Naive thymus-derived CD4-positive, alpha-beta T cell (primary cell): ENCODE data around the gene MGAT1. TPM values are rescaled to one million over a fixed set of nuclear protein-coding genes. Genes with fewer than 3 reads are reported as not detected.

Experiments used
- ATAC-seq: fragments of 150-1000 bp; cut with Tn5 transposase; 2 replicates; pipeline ENCODE4 v1.10.0; 2021; ENCODE audit warnings: mild to moderate bottlenecking, moderate library complexity
- CTCF ChIA-PET: fragments of 350-600 bp; sonication (Branson Sonifier 250); formaldehyde crosslinking; loops from one replicate; lab custom pipeline; 2021; ENCODE audit warnings: antibody characterized with exemption; lab: Charles Lee
- POLR2A ChIA-PET: fragments of 350-600 bp; sonication (Branson Sonifier 250); formaldehyde crosslinking; loops from one replicate; lab custom pipeline; 2021; ENCODE audit warnings: antibody characterized with exemption, inconsistent platforms; lab: Charles Lee
- DNase-seq, 9 donors: peaks; one replicate each; pipeline versions ENCODE4 v3.0.0 to v3.0.0-alpha.2; 2020 to 2022; ENCODE audit warnings: mixed read lengths in 1 of 9
- H3K27ac ChIP-seq: one replicate; pipeline ENCODE4 v1.7.0; 2013; ENCODE audit warnings: mild to moderate bottlenecking, low read depth, low read length, moderate library complexity
- H3K27me3 ChIP-seq, 2 donors: one replicate each; pipeline ENCODE4 v1.7.0; 2013; ENCODE audit warnings: low read length in 2 of 2, mild to moderate bottlenecking in 2 of 2, moderate library complexity in 2 of 2; ENCODE audit not compliant: control insufficient read depth in 2 of 2, insufficient read depth in 2 of 2
- H3K36me3 ChIP-seq, 3 experiments: 1 replicate in 2 of 3; 2 replicates in 1 of 3; pipeline ENCODE4 v1.7.0; 2013; ENCODE audit warnings: low read length in 3 of 3, mild to moderate bottlenecking in 3 of 3, moderate library complexity in 1 of 3; ENCODE audit not compliant: insufficient read depth in 3 of 3, control insufficient read depth in 2 of 3
- H3K4me1 ChIP-seq, 2 donors: one replicate each; pipeline ENCODE4 v1.7.0; 2013; ENCODE audit warnings: low read length in 2 of 2, mild to moderate bottlenecking in 2 of 2, moderate library complexity in 1 of 2; ENCODE audit not compliant: control insufficient read depth in 2 of 2, insufficient read depth in 2 of 2
- H3K4me3 ChIP-seq: 2 replicates; pipeline ENCODE4 v1.7.0; 2013; ENCODE audit warnings: mild to moderate bottlenecking, low read length
- H3K9me3 ChIP-seq, 3 experiments: 1 replicate in 2 of 3; 2 replicates in 1 of 3; pipeline ENCODE4 v1.7.0; 2013; ENCODE audit warnings: low read length in 3 of 3; ENCODE audit not compliant: control insufficient read depth in 2 of 3
- H3K27ac Mint-ChIP-seq, 9 donors: one replicate each; pipeline ENCODE4 v1.8.0; 2020 to 2022; ENCODE audit warnings: mixed read lengths in 9 of 9, mild to moderate bottlenecking in 8 of 9, moderate library complexity in 5 of 9, inconsistent platforms in 2 of 9
- H3K27me3 Mint-ChIP-seq, 5 donors: one replicate each; pipeline ENCODE4 v1.8.0; 2021 to 2022; ENCODE audit warnings: mixed read lengths in 5 of 5, mild to moderate bottlenecking in 1 of 5
- H3K36me3 Mint-ChIP-seq, 5 donors: one replicate each; pipeline ENCODE4 v1.8.0; 2020 to 2022; ENCODE audit warnings: mixed read lengths in 5 of 5, mild to moderate bottlenecking in 3 of 5, inconsistent platforms in 1 of 5
- H3K4me1 Mint-ChIP-seq, 7 donors: one replicate each; pipeline ENCODE4 v1.8.0; 2020 to 2022; ENCODE audit warnings: mixed read lengths in 7 of 7, mild to moderate bottlenecking in 3 of 7, inconsistent platforms in 1 of 7
- H3K4me3 Mint-ChIP-seq, 10 donors: one replicate each; pipeline ENCODE4 v1.8.0; 2020 to 2022; ENCODE audit warnings: mild to moderate bottlenecking in 10 of 10, mixed read lengths in 10 of 10, moderate library complexity in 6 of 10, inconsistent platforms in 2 of 10
- H3K9me3 Mint-ChIP-seq, 11 donors: one replicate each; pipeline ENCODE4 v1.8.0; 2020 to 2022; ENCODE audit warnings: mixed read lengths in 11 of 11, mild to moderate bottlenecking in 4 of 11, inconsistent platforms in 1 of 11, moderate library complexity in 1 of 11
- intact Hi-C, 2 donors: fragments of 100-400 bp; cut with micrococcal nuclease; formaldehyde crosslinking; loops; one replicate each; pipeline ENCODE4 v1.15.1; 2023
- polyA plus RNA-seq, 2 donors: library from polyadenylated mRNA; unstranded; fragments of 300-500 nt; fragmentation: Illumina TruSeq; gene quantifications; one replicate each; pipeline ENCODE4 v1.2.3, GENCODE V29; 2021
- total RNA-seq, 6 experiments: library from RNA in 5 of 6; stranded (reverse) in 5 of 6; gene quantifications; 1 replicate in 5 of 6; 2 replicates in 1 of 6; pipeline ENCODE4 v1.2.3 and lab custom pipeline; 2021 to 2026

MGAT1 gene
- total and polyA plus RNA-seq, 7 experiments from 2014 or later = 98.6 to 206 (median 178) TPM

GRCh38 chr5:180847026-180847425, 44.4 kb upstream of the MGAT1 start:
- CTCF ChIA-PET = interaction anchor here (1.0 kb wide), 1 partner anchor 9 kb away, joined by 3 read pairs; no protein-coding TSS in a partner anchor
- no peak overlapping the region for H3K4me3 Mint-ChIP-seq

GRCh38 chr5:180844858-180845257, 42.3 kb upstream of the MGAT1 start:
- Mint-ChIP-seq H3K36me3 (peaks cover 12 to 59% (median 39%) of the 10 kb centered on the region in 5 donors), H3K4me1 (peaks cover 0 to 7% (median 0%) of the 10 kb centered on the region in 7 donors), H3K27me3 (no peaks in the 10 kb centered on the region), H3K9me3 (peaks cover 0 to 44% (median 15%) of the 10 kb centered on the region in 11 donors), H3K27ac (peak overlapping the region in 1 of 9 donors; percentile 30), H3K4me3 (no peak overlapping the region)
- no peak overlapping the region for H3K27ac ChIP-seq
- ATAC-seq (no peak), DNase-seq (no peak)
- POLR2A ChIA-PET = no interaction called here
- peaks cover 0 to 11% (median 0%) of the 10 kb centered on the region in 3 experiments for H3K9me3 ChIP-seq
- CTCF ChIA-PET = no interaction called here
- peaks cover under 1 to 22% (median 3%) of the 10 kb centered on the region in 3 experiments for H3K36me3 ChIP-seq
- intact Hi-C loops = no loop called here
- no peak overlapping the region for H3K4me3 ChIP-seq
- no peaks in the 10 kb centered on the region for H3K27me3 ChIP-seq
- H3K4me1 ChIP-seq = no peaks in the 10 kb centered on the region

More at GRCh38 chr5:180847026-180847425, 44.4 kb upstream of the MGAT1 start:
- Histone ChIP-seq H3K27me3 (no peaks in the 10 kb centered on the region), H3K36me3 (peaks cover 20 to 42% (median 22%) of the 10 kb centered on the region in 3 experiments), H3K4me3 (no peak overlapping the region), H3K9me3 (peaks cover 0 to 29% (median 4%) of the 10 kb centered on the region in 3 experiments), H3K4me1 (no peaks in the 10 kb centered on the region), H3K27ac (no peak overlapping the region)
- intact Hi-C loops = no loop called here
- Mint-ChIP-seq H3K9me3 (peaks cover 3 to 56% (median 28%) of the 10 kb centered on the region in 11 donors), H3K27ac (peak overlapping the region in 1 of 9 donors; percentile 11), H3K4me1 (peaks cover 0 to 14% (median 5%) of the 10 kb centered on the region in 7 donors), H3K36me3 (peaks cover 29 to 74% (median 60%) of the 10 kb centered on the region in 5 donors), H3K27me3 (no peaks in the 10 kb centered on the region)
- DNase-seq = no peak
- POLR2A ChIA-PET = interaction anchor here (0.5 to 2.3 kb wide), 3 partner anchors 16 to 330 kb away, joined by 3 to 12 read pairs (median 3); no protein-coding TSS in a partner anchor
- no peak for ATAC-seq

- no peak overlapping the region for H3K4me3 Mint-ChIP-seq
- peaks cover 0 to 18% (median 0%) of the 10 kb centered on the region in 3 experiments for H3K36me3 ChIP-seq
- no peaks in the 10 kb centered on the region for H3K27me3 Mint-ChIP-seq
- CTCF ChIA-PET = no interaction called here
- H3K4me1 ChIP-seq = no peaks in the 10 kb centered on the region
- H3K27me3 ChIP-seq = no peaks in the 10 kb centered on the region
- ATAC-seq = no peak
- no peak overlapping the region for H3K4me3 ChIP-seq
- H3K4me1 Mint-ChIP-seq = peaks cover 0 to 7% (median 0%) of the 10 kb centered on the region in 7 donors
- intact Hi-C loops = no loop called here
- peaks cover 12 to 58% (median 35%) of the 10 kb centered on the region in 5 donors for H3K36me3 Mint-ChIP-seq
- peak overlapping the region in 1 of 9 donors; percentile 30 for H3K27ac Mint-ChIP-seq
- H3K27ac ChIP-seq = no peak overlapping the region
- DNase-seq = no peak
- POLR2A ChIA-PET = no interaction called here
- H3K9me3 Mint-ChIP-seq = peaks cover 0 to 42% (median 11%) of the 10 kb centered on the region in 11 donors
- H3K9me3 ChIP-seq = peaks cover 0 to 7% (median 0%) of the 10 kb centered on the region in 3 experiments
Measured at GRCh38 chr5:180844432-180844831, 41.8 kb upstream of the MGAT1 start.

GRCh38 chr5:180839935-180840334, 37.3 kb upstream of the MGAT1 start:
- H3K4me3 ChIP-seq = no peak overlapping the region
- Mint-ChIP-seq H3K4me3 (no peak overlapping the region), H3K27ac (no peak overlapping the region), H3K36me3 (peaks cover 0 to 40% (median 13%) of the 10 kb centered on the region in 5 donors), H3K9me3 (peaks cover 0 to 11% (median 0%) of the 10 kb centered on the region in 11 donors), H3K4me1 (peaks cover 2 to 23% (median 12%) of the 10 kb centered on the region in 7 donors), H3K27me3 (no peaks in the 10 kb centered on the region)
- no peaks in the 10 kb centered on the region for H3K9me3 ChIP-seq
- intact Hi-C loops = loop anchor here in 1 of 2 donors (10.0 kb wide), 1 partner anchor 155 kb away; no protein-coding TSS in a partner anchor
- CTCF ChIA-PET = no interaction called here
- H3K36me3 ChIP-seq = peaks cover 0 to 30% (median 3%) of the 10 kb centered on the region in 3 experiments
- H3K4me1 ChIP-seq = peaks cover 0 to 4% of the 10 kb centered on the region in 2 donors
- POLR2A ChIA-PET = interaction anchor here (0.6 to 2.8 kb wide), 8 partner anchors 8 to 421 kb away, joined by 3 to 11 read pairs (median 4); partner anchors contain the start of gene TRIM52
- no peaks in the 10 kb centered on the region for H3K27me3 ChIP-seq
- ATAC-seq (no peak), DNase-seq (no peak)
- H3K27ac ChIP-seq = no peak overlapping the region

- H3K4me3 ChIP-seq = no peak overlapping the region
- H3K27me3 ChIP-seq = no peaks in the 10 kb centered on the region
- H3K27ac ChIP-seq = no peak overlapping the region
- H3K9me3 Mint-ChIP-seq = peaks cover 0 to 11% (median 0%) of the 10 kb centered on the region in 11 donors
- intact Hi-C loops = loop anchor here in 1 of 2 donors (10.0 kb wide), 1 partner anchor 154 kb away; no protein-coding TSS in a partner anchor
- POLR2A ChIA-PET = interaction anchor here (0.6 to 2.8 kb wide), 6 partner anchors 8 to 350 kb away, joined by 3 to 11 read pairs (median 4); no protein-coding TSS in a partner anchor
- H3K36me3 Mint-ChIP-seq = peaks cover 6 to 42% (median 20%) of the 10 kb centered on the region in 5 donors
- CTCF ChIA-PET = no interaction called here
- no peak overlapping the region for H3K4me3 Mint-ChIP-seq
- DNase-seq (no peak), ATAC-seq (no peak)
- peaks cover 9 to 30% (median 19%) of the 10 kb centered on the region in 7 donors for H3K4me1 Mint-ChIP-seq
- peaks cover 0 to 10% of the 10 kb centered on the region in 2 donors for H3K4me1 ChIP-seq
- H3K27me3 Mint-ChIP-seq = no peaks in the 10 kb centered on the region
- H3K9me3 ChIP-seq = no peaks in the 10 kb centered on the region
- no peak overlapping the region for H3K27ac Mint-ChIP-seq
- peaks cover 0 to 38% (median 3%) of the 10 kb centered on the region in 3 experiments for H3K36me3 ChIP-seq
Measured at GRCh38 chr5:180839227-180839626, 36.6 kb upstream of the MGAT1 start.

- H3K4me3 ChIP-seq = no peak overlapping the region
- Mint-ChIP-seq H3K27ac (peak overlapping the region in 2 of 9 donors; percentile 42 to 71), H3K4me1 (peaks cover 18 to 43% (median 37%) of the 10 kb centered on the region in 7 donors), H3K36me3 (peaks cover 6 to 46% (median 19%) of the 10 kb centered on the region in 5 donors), H3K9me3 (peaks cover 0 to 11% (median 0%) of the 10 kb centered on the region in 11 donors), H3K27me3 (no peaks in the 10 kb centered on the region), H3K4me3 (no peak overlapping the region)
- H3K27me3 ChIP-seq = no peaks in the 10 kb centered on the region
- no peaks in the 10 kb centered on the region for H3K9me3 ChIP-seq
- DNase-seq (no peak), ATAC-seq (no peak)
- intact Hi-C loops = loop anchor here in 1 of 2 donors (10.0 kb wide), 1 partner anchor 153 kb away; no protein-coding TSS in a partner anchor
- ChIA-PET POLR2A (interaction anchor here (1.1 to 1.8 kb wide), 6 partner anchors 13 to 34 kb away, joined by 3 to 7 read pairs (median 4); no protein-coding TSS in a partner anchor), CTCF (interaction anchor here (0.8 to 1.3 kb wide), 2 partner anchors 10 to 13 kb away, joined by 3 read pairs; no protein-coding TSS in a partner anchor)
- peaks cover 0 to 40% (median 3%) of the 10 kb centered on the region in 3 experiments for H3K36me3 ChIP-seq
- no peak overlapping the region for H3K27ac ChIP-seq
- H3K4me1 ChIP-seq = peaks cover 12 to 18% of the 10 kb centered on the region in 2 donors
Measured at GRCh38 chr5:180837478-180837877, 34.9 kb upstream of the MGAT1 start.
